Measurements from ENCODE around the gene GMEB1. TPM values are rescaled to one million over a fixed set of nuclear protein-coding genes. Genes with fewer than 3 reads are reported as not detected.

The GMEB1 gene
- total and polyA plus RNA-seq, 10 of the 15 experiments (the other 5 are each of a cell fraction or from before 2014, with no cell fraction given): 4.9 to 17.6 (median 9.4) TPM

GRCh38 chr1:28666806-28667205 lies 1.8 kb upstream of the GMEB1 start (continued):
- TF ChIP-seq E2F8 (IDR thresholded peaks at IDR 0.05; ENCODE audit: low read depth, partially characterized antibody): no peak
- no peak for TF ChIP-seq SUZ12 (IDR thresholded peaks at IDR 0.05; ENCODE audit: unreplicated experiment)
- TF ChIP-seq RFX5 (IDR thresholded peaks at IDR 0.05; ENCODE audit: low read depth, low read length): no peak
- TF ChIP-seq IRF4 (IDR thresholded peaks at IDR 0.05; ENCODE audit: low read depth, low read length): no peak
- no peak for TF ChIP-seq USF2 (IDR thresholded peaks at IDR 0.05; ENCODE audit: borderline replicate concordance, low read depth, low read length)
- TF ChIP-seq, protein P1, sequence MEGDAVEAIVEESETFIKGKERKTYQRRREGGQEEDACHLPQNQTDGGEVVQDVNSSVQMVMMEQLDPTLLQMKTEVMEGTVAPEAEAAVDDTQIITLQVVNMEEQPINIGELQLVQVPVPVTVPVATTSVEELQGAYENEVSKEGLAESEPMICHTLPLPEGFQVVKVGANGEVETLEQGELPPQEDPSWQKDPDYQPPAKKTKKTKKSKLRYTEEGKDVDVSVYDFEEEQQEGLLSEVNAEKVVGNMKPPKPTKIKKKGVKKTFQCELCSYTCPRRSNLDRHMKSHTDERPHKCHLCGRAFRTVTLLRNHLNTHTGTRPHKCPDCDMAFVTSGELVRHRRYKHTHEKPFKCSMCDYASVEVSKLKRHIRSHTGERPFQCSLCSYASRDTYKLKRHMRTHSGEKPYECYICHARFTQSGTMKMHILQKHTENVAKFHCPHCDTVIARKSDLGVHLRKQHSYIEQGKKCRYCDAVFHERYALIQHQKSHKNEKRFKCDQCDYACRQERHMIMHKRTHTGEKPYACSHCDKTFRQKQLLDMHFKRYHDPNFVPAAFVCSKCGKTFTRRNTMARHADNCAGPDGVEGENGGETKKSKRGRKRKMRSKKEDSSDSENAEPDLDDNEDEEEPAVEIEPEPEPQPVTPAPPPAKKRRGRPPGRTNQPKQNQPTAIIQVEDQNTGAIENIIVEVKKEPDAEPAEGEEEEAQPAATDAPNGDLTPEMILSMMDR (IDR thresholded peaks at IDR 0.05 in 2 of 3, conservative IDR thresholded peaks at IDR 0.05 in 1 of 3; ENCODE audit: control insufficient read depth in 2 of 3, extremely low read depth in 1 of 3, insufficient read depth in 1 of 3, low read depth in 3 of 3, low read length in 3 of 3): no peak
- TF ChIP-seq POLR2A (IDR thresholded peaks at IDR 0.05; ENCODE audit: low read depth, low read length): no peak
- TF ChIP-seq BMI1 (IDR thresholded peaks at IDR 0.05; ENCODE audit: borderline replicate concordance): no peak

Measured in GM12878 (cell line).